HG03521 (cell line): ENCODE results near the gene GIGYF2.
"Not testable (repeated sequence)": the region's sequence is repeated elsewhere in the genome, so short reads cannot be mapped to it uniquely, and the experiment has no call there.

Source experiments
- ATAC-seq: cut with Tn5 transposase; IDR thresholded peaks from one replicate; pipeline ENCODE4 v1.9.1; 2021; ENCODE audit warnings: mild to moderate bottlenecking, moderate library complexity; ENCODE audit not compliant: unreplicated experiment

Gene GIGYF2

GRCh38 chr2:232687382-232688160, 9.6 kb upstream of the GIGYF2 start:
- ATAC-seq: no peak

GRCh38 chr2:232688201-232688600, 8.9 kb upstream of the GIGYF2 start:
- ATAC-seq: no peak

- ATAC-seq: no peak
These were observed 7.8 kb upstream of the GIGYF2 start for GRCh38 chr2:232689152-232689910.

GRCh38 chr2:232691117-232691516, 6.0 kb upstream of the GIGYF2 start:
- ATAC-seq: not testable (repeated sequence)

- no peak for ATAC-seq
These were observed 3.8 kb upstream of the GIGYF2 start for GRCh38 chr2:232693344-232693743.

- ATAC-seq: no peak
These were observed 497 bp upstream of the GIGYF2 start for GRCh38 chr2:232696609-232697058.

- ATAC-seq: no peak
These were observed 628 bp downstream of the GIGYF2 start for GRCh38 chr2:232697807-232698110.

GRCh38 chr2:232698556-232699091, 1.5 kb downstream of the GIGYF2 start:
- ATAC-seq: no peak

- no peak for ATAC-seq
These were observed 2.0 kb downstream of the GIGYF2 start for GRCh38 chr2:232699110-232699509.

- no peak for ATAC-seq
These were observed 3.0 kb downstream of the GIGYF2 start for GRCh38 chr2:232700154-232700553.

GRCh38 chr2:232707076-232707475, 9.9 kb downstream of the GIGYF2 start:
- ATAC-seq: no peak

- no peak for ATAC-seq
These were observed 16.4 kb downstream of the GIGYF2 start for GRCh38 chr2:232713505-232713904.

- no peak for ATAC-seq
These were observed 17.8 kb downstream of the GIGYF2 start for GRCh38 chr2:232714969-232715368.

GRCh38 chr2:232720056-232720455, 22.9 kb downstream of the GIGYF2 start:
- not testable (repeated sequence) for ATAC-seq

GRCh38 chr2:232721261-232721660, 24.1 kb downstream of the GIGYF2 start:
- no peak for ATAC-seq

- no peak for ATAC-seq
These were observed 24.8 kb downstream of the GIGYF2 start for GRCh38 chr2:232721882-232722281.

- ATAC-seq: no peak
These were observed 25.9 kb downstream of the GIGYF2 start for GRCh38 chr2:232723027-232723426.

GRCh38 chr2:232728785-232729184, 31.7 kb downstream of the GIGYF2 start:
- ATAC-seq: no peak

GRCh38 chr2:232731470-232731869, 34.3 kb downstream of the GIGYF2 start:
- ATAC-seq: no peak

GRCh38 chr2:232741294-232741693, 44.2 kb downstream of the GIGYF2 start:
- ATAC-seq: no peak

GRCh38 chr2:232741972-232742371, 44.8 kb downstream of the GIGYF2 start:
- ATAC-seq: no peak

GRCh38 chr2:232744963-232745362, 47.8 kb downstream of the GIGYF2 start:
- ATAC-seq: no peak
